Loucy (cell line): Measurements from ENCODE around the gene ARHGEF10L.

Source experiments
- EZH2phosphoT487 ChIP-seq: fragments of 200-600 bp; IDR thresholded peaks from 2 replicates; pipeline ENCODE4 v1.6.1; 2018; ENCODE audit warnings: antibody characterized with exemption, mild to moderate bottlenecking, moderate library complexity, borderline replicate concordance
- TF ChIP-seq, protein P1 (sequence below): fragments of 200-600 bp; sonication (generic); conservative IDR thresholded peaks from 2 replicates; pipeline ENCODE4 v1.5.1; 2014; ENCODE audit warnings: mild to moderate bottlenecking, antibody characterized with exemption, low read length

DNA sequence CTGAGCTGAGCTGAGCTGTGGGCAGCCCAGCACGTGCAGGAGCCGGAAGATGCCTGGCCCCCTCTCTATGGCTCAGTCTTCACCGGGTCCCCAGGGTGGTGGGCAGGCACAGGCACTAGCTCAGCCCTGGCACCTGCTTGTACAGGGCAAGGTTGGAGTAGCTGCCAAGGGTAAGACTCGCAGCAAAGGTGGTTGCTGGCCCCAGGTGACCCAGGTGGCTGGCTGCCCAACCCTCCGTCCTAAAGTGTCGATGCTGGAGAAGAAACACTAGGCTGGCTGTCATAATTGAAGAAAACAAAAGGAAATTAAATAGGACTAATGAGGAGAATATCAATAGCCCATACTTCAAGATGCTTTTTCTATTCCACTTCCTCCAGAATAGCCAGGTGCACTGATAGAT, 138.5 kb downstream of the ARHGEF10L start:
- TF ChIP-seq, protein P1, sequence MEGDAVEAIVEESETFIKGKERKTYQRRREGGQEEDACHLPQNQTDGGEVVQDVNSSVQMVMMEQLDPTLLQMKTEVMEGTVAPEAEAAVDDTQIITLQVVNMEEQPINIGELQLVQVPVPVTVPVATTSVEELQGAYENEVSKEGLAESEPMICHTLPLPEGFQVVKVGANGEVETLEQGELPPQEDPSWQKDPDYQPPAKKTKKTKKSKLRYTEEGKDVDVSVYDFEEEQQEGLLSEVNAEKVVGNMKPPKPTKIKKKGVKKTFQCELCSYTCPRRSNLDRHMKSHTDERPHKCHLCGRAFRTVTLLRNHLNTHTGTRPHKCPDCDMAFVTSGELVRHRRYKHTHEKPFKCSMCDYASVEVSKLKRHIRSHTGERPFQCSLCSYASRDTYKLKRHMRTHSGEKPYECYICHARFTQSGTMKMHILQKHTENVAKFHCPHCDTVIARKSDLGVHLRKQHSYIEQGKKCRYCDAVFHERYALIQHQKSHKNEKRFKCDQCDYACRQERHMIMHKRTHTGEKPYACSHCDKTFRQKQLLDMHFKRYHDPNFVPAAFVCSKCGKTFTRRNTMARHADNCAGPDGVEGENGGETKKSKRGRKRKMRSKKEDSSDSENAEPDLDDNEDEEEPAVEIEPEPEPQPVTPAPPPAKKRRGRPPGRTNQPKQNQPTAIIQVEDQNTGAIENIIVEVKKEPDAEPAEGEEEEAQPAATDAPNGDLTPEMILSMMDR = no peak
- no peak for TF ChIP-seq EZH2phosphoT487
